Coronary artery (tissue), 2 donors: ENCODE results near the gene MICALL2.

ENCODE experiments used
- DNase-seq: peaks from one replicate; pipeline ENCODE4 v3.0.0-alpha.2; 2017; ENCODE audit warnings: low spot score
- H3K27ac ChIP-seq, 2 donors: fragments of 200-600 bp; sonication (generic); one replicate each; pipeline ENCODE4 v1.5.1; 2016 to 2019
- H3K4me3 ChIP-seq: fragments of 200-600 bp; sonication (generic); 2 replicates; pipeline ENCODE4 v1.5.1; 2016; ENCODE audit warnings: mild to moderate bottlenecking, moderate library complexity
- TF ChIP-seq, protein P1 (sequence below): fragments of 200-600 bp; sonication (generic); IDR thresholded peaks from one replicate; pipeline ENCODE4 v1.5.1; 2019; ENCODE audit warnings: antibody characterized with exemption

Gene MICALL2

DNA sequence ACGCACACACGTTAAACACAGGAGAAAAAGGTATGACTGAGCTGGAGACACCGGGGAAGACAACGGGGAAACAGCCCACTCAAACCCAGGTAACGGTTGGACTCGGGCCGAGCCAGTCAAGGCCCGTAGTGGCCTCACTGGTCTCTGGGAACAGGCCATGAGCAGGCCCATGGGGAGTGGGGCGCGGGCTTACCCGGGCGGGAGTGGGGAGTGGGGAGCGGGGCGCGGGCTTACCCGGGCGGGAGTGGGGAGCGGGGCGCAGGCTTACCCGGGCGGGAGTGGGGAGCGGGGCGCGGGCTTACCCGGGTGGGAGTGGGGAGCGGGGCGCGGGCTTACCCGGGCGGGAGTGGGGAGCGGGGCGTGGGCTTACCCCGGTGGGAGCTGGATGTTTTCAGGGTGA, 33.4 kb upstream of the MICALL2 start:
- no peak for DNase-seq
- H3K4me3 ChIP-seq: no peak overlapping the region
- no peak overlapping the region for H3K27ac ChIP-seq
- TF ChIP-seq, protein P1, sequence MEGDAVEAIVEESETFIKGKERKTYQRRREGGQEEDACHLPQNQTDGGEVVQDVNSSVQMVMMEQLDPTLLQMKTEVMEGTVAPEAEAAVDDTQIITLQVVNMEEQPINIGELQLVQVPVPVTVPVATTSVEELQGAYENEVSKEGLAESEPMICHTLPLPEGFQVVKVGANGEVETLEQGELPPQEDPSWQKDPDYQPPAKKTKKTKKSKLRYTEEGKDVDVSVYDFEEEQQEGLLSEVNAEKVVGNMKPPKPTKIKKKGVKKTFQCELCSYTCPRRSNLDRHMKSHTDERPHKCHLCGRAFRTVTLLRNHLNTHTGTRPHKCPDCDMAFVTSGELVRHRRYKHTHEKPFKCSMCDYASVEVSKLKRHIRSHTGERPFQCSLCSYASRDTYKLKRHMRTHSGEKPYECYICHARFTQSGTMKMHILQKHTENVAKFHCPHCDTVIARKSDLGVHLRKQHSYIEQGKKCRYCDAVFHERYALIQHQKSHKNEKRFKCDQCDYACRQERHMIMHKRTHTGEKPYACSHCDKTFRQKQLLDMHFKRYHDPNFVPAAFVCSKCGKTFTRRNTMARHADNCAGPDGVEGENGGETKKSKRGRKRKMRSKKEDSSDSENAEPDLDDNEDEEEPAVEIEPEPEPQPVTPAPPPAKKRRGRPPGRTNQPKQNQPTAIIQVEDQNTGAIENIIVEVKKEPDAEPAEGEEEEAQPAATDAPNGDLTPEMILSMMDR: no peak

DNA sequence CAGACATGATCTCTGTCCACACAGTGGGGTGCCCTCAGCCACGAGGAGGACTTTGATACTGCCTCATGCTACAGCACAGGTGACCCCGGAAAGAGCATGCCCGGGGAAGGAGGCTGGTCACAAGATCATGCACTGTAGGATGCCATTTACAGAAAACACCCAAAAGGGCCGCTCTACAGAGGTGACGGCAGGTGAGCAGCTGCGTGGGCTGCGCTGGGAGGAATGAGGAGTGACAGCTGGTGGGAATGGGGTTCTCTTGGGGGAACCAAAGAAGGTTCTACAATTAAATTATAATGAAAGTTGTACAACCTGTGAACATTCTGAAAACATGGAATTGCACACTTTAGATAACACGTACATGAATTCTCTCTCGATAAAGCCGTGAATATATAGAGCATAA, 33.0 kb upstream of the MICALL2 start:
- no peak overlapping the region for H3K4me3 ChIP-seq
- DNase-seq: no peak
- H3K27ac ChIP-seq: no peak overlapping the region
- TF ChIP-seq, protein P1: no peak

DNA sequence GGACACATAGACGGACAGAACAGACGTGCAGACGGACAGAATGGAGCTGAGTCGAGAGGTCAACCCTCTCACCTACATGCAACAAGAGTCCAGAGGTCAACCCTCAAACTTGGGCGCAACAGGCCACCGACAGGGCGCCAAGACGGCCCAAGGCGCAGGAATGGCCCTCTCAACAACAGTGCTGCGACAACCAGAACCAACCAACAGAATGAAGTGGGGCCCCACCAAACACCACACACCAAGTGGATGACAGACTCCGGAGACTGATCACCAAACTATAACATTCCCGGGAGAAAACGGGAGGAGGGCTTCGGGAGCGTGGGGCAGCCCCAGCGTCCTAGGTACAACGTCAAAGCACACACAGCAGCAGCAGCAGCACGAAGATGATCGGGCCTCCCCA, 31.6 kb upstream of the MICALL2 start:
- DNase-seq: no peak
- no peak overlapping the region for H3K4me3 ChIP-seq
- TF ChIP-seq, protein P1: no peak
- H3K27ac ChIP-seq: no peak overlapping the region

DNA sequence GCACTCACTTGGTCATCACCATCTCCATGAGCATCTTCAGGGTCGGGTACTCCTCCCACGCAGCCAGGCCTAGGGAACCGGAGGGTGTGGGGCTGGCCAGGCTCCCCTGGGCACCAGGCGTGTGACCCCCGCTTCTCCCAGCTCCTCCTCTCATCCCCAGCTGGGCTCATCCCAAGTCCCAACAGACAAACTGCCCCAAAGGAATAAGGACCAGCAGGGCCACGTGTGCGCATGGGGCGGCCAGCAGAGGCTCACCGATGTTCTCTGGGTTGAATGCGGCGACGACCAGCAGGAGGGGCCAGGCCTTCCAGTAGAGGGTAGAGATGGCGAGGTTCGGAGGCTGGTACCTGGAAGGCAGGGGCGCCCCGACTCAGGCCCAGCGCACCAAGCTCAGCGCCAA, 30.1 kb upstream of the MICALL2 start:
- DNase-seq: no peak
- H3K4me3 ChIP-seq: no peak overlapping the region
- H3K27ac ChIP-seq: no peak overlapping the region
- TF ChIP-seq, protein P1: no peak

DNA sequence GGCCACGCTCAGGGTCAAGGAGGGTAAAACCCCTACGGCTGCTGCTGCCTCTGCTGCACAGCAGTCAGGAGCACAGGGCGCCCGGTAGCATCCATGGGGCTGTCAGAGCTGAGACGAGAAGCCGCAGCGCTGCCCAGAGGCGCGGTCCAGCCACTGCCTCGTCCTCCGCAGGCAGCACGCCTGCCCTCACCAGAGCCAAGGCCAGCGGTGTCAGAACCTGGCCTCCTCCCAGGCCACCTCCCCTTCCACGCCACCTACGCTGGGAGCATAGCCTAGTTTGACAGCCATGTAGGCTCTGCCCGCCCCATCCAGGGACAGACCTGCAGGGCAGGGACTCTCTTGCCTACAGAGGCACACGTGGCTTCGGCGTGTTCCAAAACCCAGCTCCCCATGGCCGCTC, 28.7 kb upstream of the MICALL2 start:
- TF ChIP-seq, protein P1: no peak
- H3K27ac ChIP-seq: no peak overlapping the region
- H3K4me3 ChIP-seq: no peak overlapping the region
- no peak for DNase-seq

DNA sequence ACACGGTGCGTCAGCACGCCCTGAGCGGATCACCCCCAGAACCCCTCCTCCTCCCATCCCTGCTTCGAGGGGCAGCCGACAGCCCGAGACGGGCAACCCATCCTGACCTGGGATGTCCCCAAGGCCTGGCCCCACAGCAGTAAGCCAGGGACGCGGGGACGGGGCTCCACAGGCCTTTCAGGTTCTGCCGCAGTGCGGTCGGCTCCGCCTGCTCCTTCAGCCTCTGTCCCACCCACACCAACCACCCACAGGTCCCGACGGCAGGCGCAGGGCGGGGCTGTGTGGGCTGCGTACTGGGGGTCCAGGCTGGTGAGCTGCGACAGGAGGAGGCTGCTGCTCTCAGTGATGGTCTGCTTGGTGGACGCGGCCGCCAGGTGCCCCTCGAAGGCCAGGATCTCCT, 28.2 kb upstream of the MICALL2 start:
- Histone ChIP-seq H3K4me3 (no peak overlapping the region), H3K27ac (no peak overlapping the region)
- no peak for DNase-seq
- TF ChIP-seq, protein P1: no peak

DNA sequence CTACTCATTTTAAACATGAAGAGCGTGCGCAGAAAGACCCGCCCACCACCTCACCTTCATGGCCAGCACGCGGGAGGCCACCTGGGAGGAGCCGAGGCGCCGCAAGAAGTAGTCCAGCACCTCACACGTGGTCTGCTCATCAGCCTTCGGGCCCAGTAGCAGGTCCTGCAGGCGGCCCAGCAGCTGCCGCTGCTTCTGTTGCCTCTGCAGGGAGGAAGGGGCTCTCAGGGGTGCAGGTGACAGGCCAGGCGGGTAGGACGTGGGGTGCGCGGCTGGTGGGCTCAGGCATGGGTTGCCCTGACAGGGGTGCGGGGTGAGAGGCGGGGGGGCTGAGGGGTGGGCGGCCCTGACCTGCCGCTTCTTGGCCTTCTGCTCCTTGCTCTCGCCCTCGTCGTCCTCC, 27.3 kb upstream of the MICALL2 start:
- no peak for DNase-seq
- Histone ChIP-seq H3K4me3 (no peak overlapping the region), H3K27ac (no peak overlapping the region)
- TF ChIP-seq, protein P1: no peak
